ENCODE measurements around the gene AMZ1. TPM values are rescaled to one million over a fixed set of nuclear protein-coding genes. Genes with fewer than 3 reads are reported as not detected.
"Not testable (repeated sequence)": the region's sequence is repeated elsewhere in the genome, so short reads cannot be mapped to it uniquely, and the experiment has no call there.

The AMZ1 gene
- total RNA-seq, 1 donor: 14.2 TPM

DNA sequence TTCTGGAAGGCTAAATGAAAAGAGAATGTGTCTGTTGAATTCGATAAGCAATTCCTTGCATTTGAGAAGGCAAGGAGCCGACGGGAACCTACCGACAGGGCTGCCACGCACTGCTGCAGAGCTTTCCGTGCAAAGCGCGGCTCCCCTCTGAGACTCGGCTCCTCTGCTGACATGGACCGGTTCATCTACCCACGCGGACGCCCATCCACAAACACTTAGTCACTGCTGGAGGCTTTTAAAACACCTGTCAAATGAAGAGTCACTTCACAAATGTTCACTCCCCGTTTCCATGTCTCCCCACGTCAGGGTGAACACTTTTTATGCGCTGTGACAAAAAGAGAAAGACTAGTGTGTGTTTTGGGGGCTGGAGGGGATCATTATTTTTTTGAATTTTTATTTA is 32.0 kb downstream of the AMZ1 start:
- DNase-seq (ENCODE audit: low read depth): no peak
- TF ChIP-seq, protein P1, sequence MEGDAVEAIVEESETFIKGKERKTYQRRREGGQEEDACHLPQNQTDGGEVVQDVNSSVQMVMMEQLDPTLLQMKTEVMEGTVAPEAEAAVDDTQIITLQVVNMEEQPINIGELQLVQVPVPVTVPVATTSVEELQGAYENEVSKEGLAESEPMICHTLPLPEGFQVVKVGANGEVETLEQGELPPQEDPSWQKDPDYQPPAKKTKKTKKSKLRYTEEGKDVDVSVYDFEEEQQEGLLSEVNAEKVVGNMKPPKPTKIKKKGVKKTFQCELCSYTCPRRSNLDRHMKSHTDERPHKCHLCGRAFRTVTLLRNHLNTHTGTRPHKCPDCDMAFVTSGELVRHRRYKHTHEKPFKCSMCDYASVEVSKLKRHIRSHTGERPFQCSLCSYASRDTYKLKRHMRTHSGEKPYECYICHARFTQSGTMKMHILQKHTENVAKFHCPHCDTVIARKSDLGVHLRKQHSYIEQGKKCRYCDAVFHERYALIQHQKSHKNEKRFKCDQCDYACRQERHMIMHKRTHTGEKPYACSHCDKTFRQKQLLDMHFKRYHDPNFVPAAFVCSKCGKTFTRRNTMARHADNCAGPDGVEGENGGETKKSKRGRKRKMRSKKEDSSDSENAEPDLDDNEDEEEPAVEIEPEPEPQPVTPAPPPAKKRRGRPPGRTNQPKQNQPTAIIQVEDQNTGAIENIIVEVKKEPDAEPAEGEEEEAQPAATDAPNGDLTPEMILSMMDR (IDR thresholded peaks at IDR 0.05; ENCODE audit: insufficient read depth, low read depth, low read length): no peak

DNA sequence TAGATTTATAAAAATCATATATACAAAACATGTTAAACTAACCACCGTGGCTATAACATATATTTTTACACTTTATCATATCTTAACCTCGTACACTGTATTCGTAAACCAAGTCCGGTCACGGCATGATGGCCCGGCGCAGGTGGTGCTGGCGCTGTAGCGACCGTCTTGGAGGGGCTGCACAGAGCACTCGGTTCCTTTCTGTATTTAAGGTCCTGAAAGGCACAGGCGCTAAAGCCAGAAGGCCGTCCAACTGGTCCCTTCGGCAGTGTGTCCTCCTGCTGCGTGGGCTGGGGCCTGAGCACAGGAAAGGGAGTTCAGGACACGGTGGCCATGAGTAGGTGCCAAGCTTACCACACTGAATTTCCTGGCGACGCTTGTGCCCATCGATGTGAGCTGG is 33.8 kb downstream of the AMZ1 start:
- no peak for DNase-seq (ENCODE audit: low read depth)
- TF ChIP-seq, protein P1 (IDR thresholded peaks at IDR 0.05; ENCODE audit: insufficient read depth, low read depth, low read length): no peak
- no peak overlapping the region for H3K4me3 ChIP-seq (ENCODE audit: low read depth, low read length)

More for the DNA sequence above, 32.0 kb downstream of the AMZ1 start:
- no peak overlapping the region for H3K4me3 ChIP-seq (ENCODE audit: low read depth, low read length)

DNA sequence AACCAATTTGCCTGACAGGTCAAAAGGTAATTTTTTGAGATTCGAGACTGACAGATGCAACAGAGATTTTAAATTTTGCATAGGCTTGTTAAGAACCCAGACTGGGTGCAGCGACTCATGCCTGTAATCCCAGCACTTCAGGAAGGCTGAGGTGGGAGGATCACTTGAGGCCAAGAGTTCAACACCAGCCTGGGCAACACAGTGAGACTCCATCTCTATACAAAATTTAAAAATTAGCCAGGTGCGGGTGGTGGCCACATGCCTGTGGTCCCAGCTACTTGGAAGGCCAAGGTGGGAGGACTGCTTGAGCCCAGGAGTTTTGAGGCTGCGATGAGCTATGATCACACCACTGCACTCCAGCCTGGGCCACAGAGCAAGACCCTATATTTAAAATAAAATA is 34.6 kb downstream of the AMZ1 start:
- no peak for DNase-seq (ENCODE audit: low read depth)
- TF ChIP-seq, protein P1 (IDR thresholded peaks at IDR 0.05; ENCODE audit: insufficient read depth, low read depth, low read length): no peak
- H3K4me3 ChIP-seq (ENCODE audit: low read depth, low read length): no peak overlapping the region

DNA sequence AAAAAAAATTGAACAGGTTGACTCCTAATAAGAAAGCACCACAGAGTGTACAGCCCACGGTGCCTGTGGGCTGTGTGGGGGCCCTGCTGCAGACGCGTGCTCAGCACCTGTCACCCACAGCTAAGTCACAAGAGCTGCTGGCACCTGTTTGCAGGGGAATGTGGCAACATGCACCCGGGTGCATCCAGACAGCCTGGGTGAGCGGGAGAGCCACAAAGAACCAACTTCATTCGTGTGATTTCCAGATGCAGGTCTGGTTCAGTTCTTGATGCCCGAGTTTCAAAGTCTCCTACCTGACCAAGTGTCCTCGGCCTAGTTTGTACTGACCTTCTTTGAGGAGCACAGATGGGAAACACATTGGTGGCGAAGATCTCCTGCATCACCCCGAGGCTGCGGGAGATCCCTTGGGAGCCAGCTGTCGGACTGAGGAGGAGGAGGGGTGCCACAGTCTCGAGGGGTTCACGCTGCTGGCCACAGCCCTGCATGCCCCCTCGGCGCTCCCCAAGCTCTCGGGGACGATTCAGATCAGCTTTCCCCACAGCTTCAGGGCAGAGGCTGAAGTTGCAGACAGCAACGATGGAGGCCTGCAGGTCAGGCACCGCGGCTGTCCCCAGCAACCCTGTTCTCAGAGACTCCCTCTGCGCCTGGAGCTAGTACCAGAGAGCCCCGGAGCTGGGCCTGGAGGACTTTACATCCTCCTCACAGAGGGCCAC is 35.3 kb downstream of the AMZ1 start:
- TF ChIP-seq, protein P1 (IDR thresholded peaks at IDR 0.05; ENCODE audit: insufficient read depth, low read depth, low read length): no peak
- DNase-seq (ENCODE audit: low read depth): no peak
- no peak overlapping the region for H3K4me3 ChIP-seq (ENCODE audit: low read depth, low read length)

DNA sequence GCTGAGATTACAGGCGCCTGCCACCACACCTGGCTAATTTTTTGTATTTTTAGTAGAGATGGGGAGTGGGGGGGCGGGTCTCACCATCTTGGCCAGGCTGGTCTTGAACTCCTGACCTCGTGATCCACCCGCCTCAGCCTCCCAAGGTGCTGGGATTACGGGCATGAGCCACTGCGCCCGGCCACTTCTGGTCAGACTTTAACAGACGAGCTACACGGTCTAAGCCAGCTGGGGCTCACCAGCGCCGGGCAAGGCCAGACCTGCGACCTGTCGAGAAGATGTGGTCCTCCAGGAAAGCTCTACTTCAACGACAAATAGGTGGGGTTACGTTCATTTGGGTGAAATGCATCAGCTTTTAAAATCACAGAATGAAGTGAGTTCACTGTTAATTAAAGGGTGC is 36.0 kb downstream of the AMZ1 start:
- H3K4me3 ChIP-seq (ENCODE audit: low read depth, low read length); DNase-seq (ENCODE audit: low read depth): not testable (repeated sequence)

DNA sequence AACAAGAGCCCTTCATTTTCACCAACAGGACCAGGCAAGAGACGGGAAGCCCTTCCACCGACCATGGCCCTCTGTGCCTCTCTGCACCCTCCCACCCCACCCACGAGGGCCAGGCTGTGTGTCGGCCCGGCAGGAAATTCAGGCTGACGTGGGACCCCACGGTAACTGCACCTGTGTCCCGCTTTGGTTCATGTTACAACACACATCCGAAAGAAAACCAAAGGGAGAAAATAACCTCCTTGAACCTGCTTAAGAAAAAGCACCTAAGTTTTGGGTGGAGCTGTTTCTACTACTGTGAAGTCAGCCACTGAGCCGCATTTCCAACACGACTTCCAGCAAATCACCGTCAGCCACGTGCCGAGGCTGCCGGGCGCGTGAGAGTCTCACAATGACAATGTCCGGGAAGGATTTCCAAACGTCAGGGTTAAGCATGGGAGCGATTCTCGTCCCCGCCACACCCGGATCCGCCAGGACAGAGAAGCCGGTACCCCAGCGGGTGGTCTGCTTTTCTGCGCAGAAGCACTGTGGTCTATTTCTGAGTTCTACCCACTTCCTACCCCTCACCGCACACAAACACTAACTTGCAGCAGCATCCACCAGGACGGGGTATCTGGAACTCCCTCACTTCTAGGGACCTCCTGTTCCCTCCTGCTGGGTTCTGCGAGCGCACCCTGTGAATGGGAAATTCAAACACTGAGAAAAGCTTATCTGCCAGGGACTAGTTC is 36.6 kb downstream of the AMZ1 start:
- H3K4me3 ChIP-seq (ENCODE audit: low read depth, low read length): no peak overlapping the region
- TF ChIP-seq, protein P1 (IDR thresholded peaks at IDR 0.05; ENCODE audit: insufficient read depth, low read depth, low read length): no peak
- no peak for DNase-seq (ENCODE audit: low read depth)

DNA sequence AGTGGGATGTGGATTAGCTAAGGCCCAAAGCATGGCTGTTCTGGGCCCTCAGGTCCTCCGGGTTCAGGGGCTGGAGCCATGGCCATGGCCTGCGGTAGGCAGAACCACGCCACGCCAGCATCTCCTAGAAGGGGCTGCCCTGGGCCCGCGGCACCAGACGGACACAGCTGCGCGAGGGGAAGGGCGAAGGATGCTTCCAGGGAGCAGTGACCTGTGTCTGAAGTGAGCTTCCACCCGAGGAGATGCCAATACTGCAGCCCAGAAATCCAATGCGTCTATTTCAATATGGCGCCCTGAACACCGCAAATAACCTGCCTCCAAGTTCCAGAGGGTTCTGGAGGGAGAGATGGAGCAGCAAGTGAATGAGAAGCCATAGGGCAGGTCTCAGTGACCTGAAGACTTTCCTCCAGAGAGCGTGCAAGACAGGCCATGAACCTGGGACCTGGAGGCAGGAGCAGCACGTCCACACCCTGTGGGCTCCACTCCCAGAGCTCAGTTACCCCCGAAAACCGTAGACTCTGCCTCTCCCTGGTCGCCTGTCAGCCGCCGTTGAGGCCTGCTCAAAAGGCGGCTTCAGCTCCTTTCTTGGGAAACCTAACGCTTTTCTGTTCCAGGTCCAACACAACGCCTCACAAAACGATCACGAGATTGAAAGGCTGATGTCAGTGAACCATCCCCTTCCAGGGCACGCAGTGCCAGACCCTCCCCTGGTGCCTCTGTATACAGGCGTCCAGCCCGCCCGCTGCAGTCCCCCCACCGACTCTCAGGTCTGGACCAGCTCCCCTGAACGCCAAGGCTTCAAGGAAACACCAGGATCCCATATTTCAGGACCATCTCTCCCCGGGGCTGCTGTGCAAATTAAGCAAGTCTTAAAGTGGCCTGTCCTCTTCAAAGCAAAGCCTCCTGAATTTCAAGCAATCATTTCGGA is 37.4 kb downstream of the AMZ1 start:
- no peak overlapping the region for H3K4me3 ChIP-seq (ENCODE audit: low read depth, low read length)
- TF ChIP-seq, protein P1 (IDR thresholded peaks at IDR 0.05; ENCODE audit: insufficient read depth, low read depth, low read length): no peak
- no peak for DNase-seq (ENCODE audit: low read depth)
